ENCODE results near the gene ADGRB3.
"Not testable (repeated sequence)": the region's sequence is repeated elsewhere in the genome, so short reads cannot be mapped to it uniquely, and the experiment has no call there.

Gene ADGRB3

DNA sequence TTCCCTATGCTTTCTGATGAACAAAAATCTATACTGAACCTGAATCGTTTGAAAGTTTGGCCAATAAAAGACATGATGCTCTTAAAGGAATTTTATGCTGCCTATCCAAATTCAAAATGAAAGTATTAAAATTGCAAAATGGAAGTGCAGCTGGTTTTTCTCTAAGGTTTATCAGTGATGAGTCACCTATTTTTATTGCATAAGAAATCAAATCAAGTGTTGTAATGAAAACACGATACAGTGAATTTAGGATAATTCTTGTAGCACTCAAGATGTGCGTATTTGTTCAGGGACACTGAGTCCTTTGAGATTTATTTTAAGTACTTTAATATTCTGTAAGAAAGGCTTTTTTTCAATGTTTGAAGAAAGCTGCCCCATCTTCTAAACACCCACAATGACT, 409.5 kb downstream of the ADGRB3 start:
- DNase-seq (ENCODE audit: low spot score) = no peak

DNA sequence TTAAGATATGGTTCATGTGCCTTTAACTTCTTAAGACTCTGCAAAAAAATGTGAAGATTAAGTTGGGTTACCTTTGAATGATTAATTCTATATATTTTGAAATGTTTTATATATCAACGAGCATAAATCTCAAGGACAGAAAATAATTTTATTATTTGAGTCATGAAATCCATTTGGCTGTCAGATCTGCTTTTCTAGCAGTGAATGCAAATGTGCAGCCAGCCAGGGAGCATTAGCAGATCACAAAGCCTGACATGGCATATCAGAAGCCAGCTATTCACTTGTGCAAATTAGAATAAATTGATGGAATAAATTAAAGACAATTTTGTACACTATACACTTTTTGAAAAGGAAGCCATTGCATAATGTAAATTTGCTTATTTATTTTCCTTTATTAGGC, 424.3 kb downstream of the ADGRB3 start:
- DNase-seq (ENCODE audit: low spot score) = no peak

DNA sequence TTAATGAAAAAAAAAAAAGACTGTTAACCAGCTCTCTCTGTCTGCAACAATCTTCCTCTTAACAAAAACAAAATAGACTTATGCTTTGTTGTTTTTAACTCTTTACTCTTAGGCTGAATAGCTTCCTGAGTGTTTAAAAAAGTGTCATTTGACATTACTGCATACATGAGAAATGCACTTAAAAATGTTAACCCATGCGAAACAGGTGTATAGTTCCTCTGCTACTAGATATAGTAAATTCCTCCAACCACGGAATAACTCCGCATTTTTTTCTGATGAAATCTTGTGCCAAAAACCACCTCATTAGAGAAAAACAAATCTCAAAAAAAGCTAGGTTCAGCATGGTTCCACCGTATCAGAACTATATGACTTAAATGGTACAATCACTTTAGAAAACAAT, 426.0 kb downstream of the ADGRB3 start:
- peak; percentile 73 for DNase-seq (ENCODE audit: low spot score)

DNA sequence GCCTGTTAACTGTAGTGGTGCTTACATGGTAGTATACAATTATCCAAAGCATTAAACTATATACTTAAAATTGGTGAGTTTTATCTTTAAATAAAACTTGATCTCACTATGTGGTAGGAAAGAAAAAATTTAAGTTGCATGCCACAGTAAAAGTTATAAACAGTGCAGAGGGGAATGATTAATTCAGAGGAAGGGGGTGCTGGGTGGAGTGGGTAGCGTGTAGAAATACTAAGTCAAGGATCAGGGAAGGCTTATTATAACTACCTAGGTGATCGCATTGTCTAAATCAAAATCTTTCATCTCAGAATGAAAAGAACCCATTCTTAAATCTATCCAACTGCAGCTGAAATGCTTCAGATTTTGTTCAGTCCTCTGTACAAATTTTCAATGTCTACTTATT, 428.3 kb downstream of the ADGRB3 start:
- DNase-seq (ENCODE audit: low spot score) = peak; percentile 54

DNA sequence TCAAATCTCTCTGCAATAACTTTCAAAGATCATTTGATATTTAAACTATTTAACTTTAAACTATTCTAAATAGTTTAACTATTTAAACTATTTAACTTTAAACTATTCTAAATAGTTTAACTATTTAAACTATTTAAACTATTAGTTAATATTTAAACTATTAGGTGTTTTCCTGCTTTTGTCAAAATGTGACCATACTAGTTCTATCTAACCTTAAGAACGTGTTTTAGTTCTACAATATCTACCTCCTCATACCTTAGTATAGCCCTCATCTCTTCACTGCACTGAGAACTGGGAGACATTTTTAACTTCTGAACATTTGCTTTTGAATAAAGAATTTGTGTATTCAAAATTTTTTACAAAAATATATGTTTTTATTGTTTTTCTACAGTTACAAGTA, 429.1 kb downstream of the ADGRB3 start:
- DNase-seq (ENCODE audit: low spot score) = peak; percentile 85

DNA sequence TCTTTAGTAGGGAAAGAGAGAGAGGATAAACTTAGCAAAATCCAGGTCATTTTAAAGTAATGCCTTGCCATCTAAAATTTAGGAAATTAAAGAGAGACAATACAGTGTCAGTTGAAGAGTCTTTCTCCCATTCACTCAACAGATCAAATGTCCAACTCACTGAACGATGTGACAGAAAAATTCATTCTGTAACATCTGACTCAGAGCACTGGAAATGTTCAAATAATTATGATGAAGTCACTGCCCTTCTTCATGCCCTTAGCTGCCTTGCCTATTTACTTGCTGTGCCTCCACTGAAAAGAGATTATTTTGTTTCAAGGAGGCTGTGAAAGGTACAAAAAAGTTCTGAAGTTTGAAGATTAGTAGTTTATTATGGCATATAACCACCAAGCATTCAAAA, 434.8 kb downstream of the ADGRB3 start:
- peak; percentile 64 for DNase-seq (ENCODE audit: low spot score)

DNA sequence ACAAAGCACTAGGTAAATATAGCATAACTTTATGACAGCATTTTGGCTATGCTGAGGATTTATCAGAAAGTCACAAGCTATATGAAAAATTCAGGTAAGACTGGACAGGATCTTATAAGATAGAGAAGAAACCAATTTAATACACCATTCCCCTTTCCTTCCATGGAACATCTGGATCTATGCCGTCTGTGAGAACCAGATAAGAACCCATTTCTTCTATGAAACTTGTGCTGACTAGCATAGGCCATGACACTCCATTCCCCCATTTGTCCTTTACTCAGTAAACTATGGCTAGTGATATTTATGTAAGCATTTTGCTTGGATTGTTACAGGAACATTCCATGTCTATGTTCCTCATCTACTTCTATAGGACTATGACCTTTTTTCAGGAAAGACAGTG, 437.7 kb downstream of the ADGRB3 start:
- DNase-seq (ENCODE audit: low spot score) = no peak

DNA sequence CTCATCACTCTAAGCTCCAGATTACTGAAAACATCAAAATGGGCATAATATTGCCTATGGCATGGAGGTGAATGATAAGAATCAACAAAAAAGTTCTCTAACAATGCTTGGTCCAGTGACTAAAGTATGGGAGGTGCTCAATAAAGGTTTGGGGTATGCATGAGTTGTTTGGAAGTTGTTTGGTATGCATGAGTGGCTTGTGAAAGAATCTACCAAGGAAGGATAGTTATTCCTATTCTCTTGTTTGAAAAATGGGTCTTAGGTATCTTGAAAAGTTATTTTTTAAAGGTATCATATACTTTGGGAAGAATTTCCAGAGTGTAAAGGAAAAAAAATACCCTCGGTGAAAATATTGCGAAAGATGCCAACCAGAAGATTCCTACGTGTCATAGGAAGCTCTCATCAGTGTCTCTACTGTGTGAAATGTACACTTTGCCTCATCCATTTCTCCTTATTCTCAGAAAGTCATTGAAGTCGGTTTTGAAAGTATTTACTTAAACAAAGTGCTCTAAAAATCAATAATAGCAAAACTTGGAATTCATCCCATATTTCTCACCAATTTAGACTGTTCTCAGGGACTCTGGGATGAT, 449.8 kb downstream of the ADGRB3 start:
- DNase-seq (ENCODE audit: low spot score) = peak; percentile 65

DNA sequence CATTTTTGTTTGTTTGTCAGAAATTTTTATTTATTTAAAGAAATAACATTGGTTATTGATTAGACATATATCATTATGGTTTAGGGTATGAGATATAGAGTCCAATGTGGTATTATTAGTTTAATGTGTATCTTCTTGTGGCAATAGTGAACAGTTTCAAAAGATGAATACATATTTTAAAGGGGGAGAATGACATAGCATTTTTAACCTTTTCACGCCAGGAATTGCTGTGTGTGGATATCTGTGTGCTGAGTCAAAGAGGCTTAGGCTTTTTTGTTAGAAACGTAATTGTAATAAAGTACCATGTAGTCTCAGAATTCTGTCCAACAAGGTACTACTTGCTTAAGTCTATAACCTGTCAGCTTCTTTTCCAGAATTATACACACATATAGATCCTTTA, 451.6 kb downstream of the ADGRB3 start:
- no peak for DNase-seq (ENCODE audit: low spot score)

DNA sequence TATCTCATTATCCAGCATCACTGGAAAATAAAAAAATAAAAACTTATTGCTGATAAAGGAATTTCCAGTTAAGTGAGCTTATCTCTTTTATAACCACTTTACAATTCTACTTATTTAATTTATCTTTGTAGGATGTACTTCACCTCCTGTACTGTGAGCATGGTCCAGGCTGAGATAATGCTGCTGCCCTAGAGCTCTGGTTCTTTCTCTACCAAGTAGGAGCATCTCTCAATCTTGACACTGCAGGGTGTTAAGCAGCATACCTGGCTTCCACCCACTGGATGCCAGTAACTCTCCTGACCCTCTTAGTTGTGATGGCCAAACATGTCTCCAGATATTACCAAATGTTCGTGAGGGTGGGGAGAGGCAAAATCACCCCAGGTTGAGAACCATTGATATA, 454.5 kb downstream of the ADGRB3 start:
- no peak for DNase-seq (ENCODE audit: low spot score)

DNA sequence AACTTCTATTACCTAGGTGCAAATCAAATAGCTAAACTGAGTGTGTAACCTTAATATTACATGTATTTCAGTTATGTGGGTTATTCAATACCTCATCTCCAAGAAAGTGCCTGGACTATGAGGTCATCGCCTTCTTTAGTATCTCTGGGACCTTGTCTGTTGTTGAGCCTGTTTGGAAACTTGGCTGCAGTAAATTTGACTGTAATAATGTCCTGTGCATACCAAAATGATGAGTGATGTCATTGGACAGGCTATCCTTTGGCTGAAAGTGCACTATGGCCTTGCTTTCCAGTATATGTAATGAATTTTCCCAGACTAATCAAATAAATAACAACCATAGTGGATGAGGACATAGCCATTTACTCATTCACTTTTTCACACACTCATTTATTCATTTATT, 455.1 kb downstream of the ADGRB3 start:
- peak; percentile 98 for DNase-seq (ENCODE audit: low spot score)

DNA sequence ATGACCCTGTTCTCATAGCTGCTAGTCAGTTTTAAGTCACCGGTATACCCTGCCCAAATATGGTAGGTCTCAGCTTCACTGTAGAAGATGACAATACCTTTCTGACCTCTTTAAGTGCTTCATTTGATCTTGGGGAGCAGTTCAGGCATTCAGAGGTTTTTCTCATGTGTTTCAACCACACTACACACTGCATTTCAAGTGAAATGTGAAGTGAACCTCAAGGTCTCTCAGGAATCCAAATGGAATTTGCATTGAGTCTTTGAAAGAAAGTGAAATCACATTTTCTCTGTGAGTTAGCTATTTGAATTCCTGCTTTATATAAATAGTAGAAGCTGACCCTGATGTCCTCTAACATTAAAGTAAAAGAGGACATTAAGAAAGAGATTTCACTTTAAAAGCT, 461.6 kb downstream of the ADGRB3 start:
- peak; percentile 58 for DNase-seq (ENCODE audit: low spot score)

DNA sequence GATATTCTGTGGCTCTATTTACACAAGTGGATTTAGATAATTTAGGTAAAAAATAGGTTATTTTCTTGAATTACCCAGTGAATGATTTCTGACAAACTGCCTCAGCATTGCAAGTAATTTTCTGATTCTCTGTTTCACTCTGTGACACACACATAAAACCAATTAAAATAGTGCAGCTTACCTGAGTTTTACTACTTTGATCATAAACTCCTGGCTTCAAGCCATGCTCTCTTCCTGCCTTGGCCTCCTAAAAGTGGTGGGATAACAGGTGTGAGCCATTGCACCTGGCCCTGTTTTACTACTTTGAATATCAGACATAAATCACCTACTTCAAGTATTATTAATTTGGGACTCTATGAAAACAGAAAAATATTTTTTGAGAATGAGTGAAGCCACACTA, 462.9 kb downstream of the ADGRB3 start:
- no peak for DNase-seq (ENCODE audit: low spot score)

DNA sequence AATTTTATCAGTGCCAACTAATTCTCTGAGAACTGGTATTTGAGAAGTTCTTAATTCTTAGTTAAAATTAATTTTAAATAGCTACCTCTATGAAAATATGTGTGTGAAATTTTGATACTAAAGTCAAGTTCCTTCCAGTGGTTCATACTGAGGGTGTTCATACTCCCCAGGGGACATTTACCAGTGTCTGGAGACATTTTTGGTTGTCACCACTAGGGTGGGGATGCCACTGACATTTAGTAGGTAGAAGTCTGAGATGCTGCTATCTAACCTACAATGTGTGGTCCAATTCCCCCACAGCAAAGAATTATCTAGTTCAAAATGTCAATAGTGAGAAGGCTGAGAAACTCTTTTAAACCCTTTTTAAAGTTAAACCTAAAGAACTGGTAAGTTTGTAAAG, 463.8 kb downstream of the ADGRB3 start:
- DNase-seq (ENCODE audit: low spot score) = no peak

DNA sequence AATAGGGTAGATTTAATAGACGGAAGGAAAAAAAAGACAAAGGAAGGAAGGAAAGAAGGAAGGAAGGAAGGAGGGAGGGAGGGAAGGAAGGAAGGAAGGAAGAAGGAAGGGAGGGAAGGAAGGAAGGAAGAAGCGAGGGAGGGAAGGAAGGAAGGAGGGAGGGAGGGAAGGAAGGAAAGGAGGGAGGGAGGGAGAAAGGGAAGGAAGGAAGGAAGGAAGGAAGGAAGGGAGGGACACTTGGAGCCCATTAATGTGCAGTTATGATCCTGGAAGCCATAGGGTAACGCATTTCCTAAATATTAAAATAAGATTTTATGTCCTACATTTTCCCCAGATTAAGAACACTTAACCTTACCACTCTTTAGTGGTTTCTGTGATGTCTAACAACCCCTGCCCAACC, 465.7 kb downstream of the ADGRB3 start:
- no peak for DNase-seq (ENCODE audit: low spot score)

DNA sequence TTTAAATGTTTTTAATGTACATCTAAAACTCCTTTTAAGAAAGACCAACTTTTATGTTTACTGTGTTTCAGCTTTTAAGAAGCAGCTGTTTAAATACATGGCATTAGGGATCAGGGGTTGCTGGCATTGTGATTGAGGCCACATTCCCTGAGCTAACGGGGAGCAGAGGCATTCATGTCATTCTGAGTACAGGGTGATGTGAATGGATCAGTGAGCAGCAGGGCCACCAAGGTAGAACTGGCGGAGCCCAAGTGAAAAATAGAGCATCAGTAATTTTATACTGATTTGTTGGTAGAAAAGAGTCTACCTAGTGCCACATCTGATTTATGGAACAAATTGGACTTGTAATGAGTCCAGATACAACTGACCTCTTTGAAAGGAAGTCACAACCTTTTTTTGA, 467.3 kb downstream of the ADGRB3 start:
- no peak for DNase-seq (ENCODE audit: low spot score)

DNA sequence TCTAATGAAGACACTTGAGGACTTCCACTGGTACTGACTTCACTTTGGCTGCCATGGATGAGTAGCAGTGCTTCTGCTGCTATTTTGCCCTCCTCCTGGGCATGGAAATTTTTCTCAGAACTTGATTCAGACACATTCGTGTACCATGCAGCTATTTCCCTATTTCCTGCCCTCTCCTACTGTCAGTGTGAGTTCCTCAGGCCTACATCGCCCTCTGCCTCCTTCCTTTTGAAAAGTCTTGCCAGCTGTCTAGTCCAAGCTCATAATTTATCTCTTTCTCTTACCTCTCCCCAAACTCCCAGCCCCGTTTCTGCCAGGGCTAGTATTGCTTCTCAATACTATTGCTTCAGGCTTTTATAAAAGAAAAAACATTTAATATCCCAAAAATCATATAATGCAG, 470.2 kb downstream of the ADGRB3 start:
- peak; percentile 75 for DNase-seq (ENCODE audit: low spot score)

DNA sequence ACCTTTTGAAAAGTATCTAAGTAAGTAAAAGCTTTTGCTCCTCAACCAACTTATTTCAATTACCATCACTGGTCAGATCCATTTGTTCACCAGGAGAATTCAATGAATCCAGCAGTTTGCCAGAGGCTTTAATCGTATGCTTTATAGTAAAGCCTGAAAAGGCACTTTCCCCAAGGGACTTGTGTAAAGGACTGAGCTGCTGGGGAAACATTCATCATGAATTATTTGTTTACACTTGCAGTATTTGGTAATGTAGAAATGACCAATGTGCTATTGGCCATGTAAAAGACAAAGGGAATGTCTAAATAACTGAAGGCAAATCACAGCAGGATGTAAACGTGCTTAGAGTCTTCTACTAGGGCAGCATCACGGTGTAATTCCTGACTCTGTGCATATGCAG, 471.4 kb downstream of the ADGRB3 start:
- no peak for DNase-seq (ENCODE audit: low spot score)

DNA sequence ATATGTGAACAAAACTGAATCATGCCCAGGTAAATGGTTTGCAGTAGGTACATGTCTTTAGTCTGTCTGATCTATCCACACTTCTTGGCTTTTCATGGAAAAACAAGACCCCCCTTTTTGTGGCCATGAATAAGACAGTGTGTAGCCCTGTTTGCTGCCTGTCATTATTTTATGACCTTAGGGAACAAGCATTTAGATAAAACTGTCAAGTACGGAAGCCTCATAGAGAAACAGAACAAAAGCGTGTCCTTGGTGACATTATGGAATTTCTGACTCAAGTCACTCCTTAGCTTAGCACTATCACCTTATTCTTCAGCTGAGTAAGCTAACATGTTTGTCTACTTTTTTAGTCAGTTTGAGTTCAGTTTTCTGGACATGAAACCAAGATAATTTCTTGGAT, 476.2 kb downstream of the ADGRB3 start:
- DNase-seq (ENCODE audit: low spot score) = peak; percentile 30

DNA sequence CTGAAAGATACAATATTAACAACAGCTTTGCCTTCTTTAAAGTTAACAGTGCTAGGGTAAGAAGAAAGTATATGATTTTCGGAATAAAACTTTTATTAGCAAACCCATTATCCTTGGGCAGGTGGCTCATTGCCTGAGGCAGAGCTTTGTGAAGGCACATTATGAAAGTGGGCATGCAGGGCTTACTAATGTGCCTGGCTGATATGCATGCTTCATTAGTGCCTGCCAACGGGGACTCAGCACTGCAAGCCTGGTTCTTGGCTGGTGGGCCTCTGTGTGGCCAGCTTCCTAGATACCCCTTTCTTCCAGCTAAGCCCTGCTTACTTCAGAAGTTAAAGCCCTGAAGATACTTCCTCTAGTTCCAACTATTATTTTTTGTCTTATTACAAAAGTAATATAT, 481.6 kb downstream of the ADGRB3 start:
- DNase-seq (ENCODE audit: low spot score) = no peak

DNA sequence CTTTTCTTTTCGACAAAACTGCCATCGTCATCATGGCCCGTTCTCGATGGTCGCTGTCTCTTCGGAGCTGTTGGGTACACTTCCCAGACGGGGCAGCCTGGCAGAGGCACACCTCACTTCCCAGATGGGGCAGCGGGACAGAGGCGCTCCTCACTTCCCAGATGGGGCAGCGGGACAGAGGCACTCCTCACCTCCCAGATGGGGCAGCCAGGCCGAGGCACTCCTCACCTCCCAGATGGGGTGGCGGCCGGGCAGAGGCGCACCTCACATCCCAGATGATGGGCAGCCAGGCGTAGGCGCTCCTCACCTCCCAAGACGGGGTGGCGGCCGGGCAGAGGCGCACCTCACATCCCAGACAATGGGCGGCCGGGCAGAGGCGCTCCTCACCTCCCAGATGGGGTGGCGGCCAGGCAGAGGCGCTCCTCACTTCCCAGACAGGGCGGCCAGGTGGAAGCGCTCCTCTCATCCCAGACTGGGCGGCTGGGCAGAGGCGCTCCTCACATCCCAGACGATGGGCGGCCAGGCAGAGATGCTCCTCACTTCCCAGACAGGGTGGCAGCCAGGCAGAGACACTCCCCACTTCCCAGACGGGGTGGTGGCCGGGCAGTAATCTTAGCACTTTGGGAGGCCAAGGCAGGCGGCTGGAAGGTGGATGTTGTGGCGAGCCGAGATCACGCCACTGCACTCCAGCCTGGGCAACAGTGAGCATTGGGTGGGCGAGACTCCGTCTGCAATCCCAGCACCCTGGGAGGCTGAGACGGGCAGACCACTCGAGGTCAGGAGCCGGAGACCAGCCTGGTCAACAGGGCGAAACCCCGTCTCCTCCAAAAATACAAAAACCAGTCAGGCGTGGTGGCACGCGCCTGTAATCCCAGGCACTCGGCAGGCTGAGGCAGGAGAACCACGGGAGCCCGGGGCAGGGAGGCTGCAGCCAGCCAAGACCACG, 486.7 kb downstream of the ADGRB3 start:
- DNase-seq (ENCODE audit: low spot score) = not testable (repeated sequence)

DNA sequence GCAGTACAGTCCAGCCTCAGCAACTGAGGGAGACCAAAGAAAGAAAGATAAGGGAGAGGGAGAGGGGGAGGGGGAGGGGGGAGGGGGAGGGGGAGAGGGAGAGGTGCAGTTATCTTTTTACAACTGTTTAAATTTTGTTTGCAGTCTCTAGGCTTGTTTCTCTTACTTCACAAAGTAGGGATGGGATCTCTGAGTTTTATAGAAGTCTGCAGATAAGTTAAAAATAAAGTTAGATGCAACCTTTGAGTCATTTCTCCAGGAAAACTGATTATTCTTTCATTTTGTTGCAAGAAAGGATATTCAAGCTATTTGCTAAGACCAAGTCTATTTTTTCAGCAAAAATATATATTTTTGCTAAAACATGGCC, 487.3 kb downstream of the ADGRB3 start:
- DNase-seq (ENCODE audit: low spot score) = no peak

DNA sequence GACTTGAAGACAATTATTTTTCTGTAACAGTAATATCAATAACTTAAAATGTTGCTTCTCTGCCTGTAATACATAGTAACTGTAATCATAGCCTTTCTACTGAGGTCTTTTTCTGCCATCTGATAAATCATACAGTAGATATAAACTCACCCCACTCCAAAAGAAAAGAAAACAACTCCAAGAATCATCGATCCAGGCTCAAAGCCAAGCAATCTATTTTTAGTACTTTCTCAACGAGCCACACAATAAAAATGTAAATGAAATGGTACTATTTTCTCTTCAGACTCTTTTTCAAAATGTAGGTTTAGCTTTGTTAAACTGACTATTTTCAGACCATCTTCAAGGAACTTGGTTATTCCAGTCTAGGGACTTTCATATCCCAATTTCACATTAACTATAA, 493.3 kb downstream of the ADGRB3 start:
- DNase-seq (ENCODE audit: low spot score) = no peak

DNA sequence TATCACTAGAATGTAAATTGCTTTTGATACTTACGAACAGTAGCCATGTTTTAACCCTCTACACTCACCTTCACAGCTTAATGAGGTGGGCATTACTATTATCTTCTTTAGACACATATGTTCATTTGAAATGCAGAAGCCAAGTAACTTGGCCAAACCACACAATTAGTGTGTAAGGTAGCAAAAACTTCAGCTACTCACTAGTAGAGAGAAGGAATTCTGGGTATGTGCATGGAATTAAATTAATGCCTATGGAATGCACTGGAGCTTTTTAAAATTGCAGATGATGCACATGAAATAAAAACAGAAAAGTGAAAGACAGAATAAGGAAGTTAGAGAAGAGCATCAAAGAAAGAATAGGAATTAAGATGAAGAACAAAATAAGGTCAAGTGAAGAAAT, 494.0 kb downstream of the ADGRB3 start:
- no peak for DNase-seq (ENCODE audit: low spot score)
